Lower lobe of right lung (tissue), 2 donors: ENCODE measurements around the gene HIBADH. TPM values are rescaled to one million over a fixed set of nuclear protein-coding genes. Genes with fewer than 3 reads are reported as not detected.

ENCODE experiments used
- ATAC-seq, 2 donors: fragments of 200-7000 bp; cut with Tn5 transposase; one replicate each; pipeline ENCODE4 v1.9.1; 2020 to 2022; ENCODE audit warnings: mild to moderate bottlenecking in 2 of 2, moderate library complexity in 2 of 2
- DNase-seq: peaks from one replicate; pipeline ENCODE4 v3.0.0-alpha.2; 2020
- H3K27ac ChIP-seq: fragments of 200-600 bp; one replicate; pipeline ENCODE4 v1.8.0; 2022
- H3K27me3 ChIP-seq: fragments of 200-600 bp; one replicate; pipeline ENCODE4 v1.8.0; 2022; ENCODE audit warnings: low read depth
- H3K36me3 ChIP-seq: fragments of 200-600 bp; one replicate; pipeline ENCODE4 v1.8.0; 2022; ENCODE audit warnings: mild to moderate bottlenecking
- H3K4me1 ChIP-seq: fragments of 200-600 bp; one replicate; pipeline ENCODE4 v1.8.0; 2022
- H3K4me3 ChIP-seq: fragments of 200-600 bp; one replicate; pipeline ENCODE4 v1.8.0; 2022; ENCODE audit warnings: mild to moderate bottlenecking
- H3K9me3 ChIP-seq: fragments of 200-600 bp; one replicate; pipeline ENCODE4 v1.8.0; 2022
- CTCF ChIP-seq: fragments of 200-600 bp; IDR thresholded peaks from one replicate; pipeline ENCODE4 v1.8.0; 2022; ENCODE audit warnings: antibody characterized with exemption, mild to moderate bottlenecking
- intact Hi-C: fragments of 100-400 bp; cut with DNase I; formaldehyde crosslinking; loops from one replicate; pipeline ENCODE4 v1.11.0; 2022
- total RNA-seq: library from RNA; stranded (reverse); fragmentation: NEBNext Ultra II Directional; extraction: Animal tissue kit (Norgen Biotek cat#: 25700); gene quantifications from one replicate; pipeline ENCODE4 v1.2.1, GENCODE V29; 2021
- donor health status: DM: no; HTN: yes; CAD: no; lungs with severe emphysema.

The HIBADH gene
- total RNA-seq, 1 donor from 2014 or later, result 27.1 TPM

- Histone ChIP-seq H3K27ac (no peak overlapping the region), H3K4me1 (no peaks in the 10 kb centered on the region), H3K4me3 (no peak overlapping the region), H3K9me3 (peaks cover 5% of the 10 kb centered on the region), H3K36me3 (no peaks in the 10 kb centered on the region), H3K27me3 (no peaks in the 10 kb centered on the region)
- ATAC-seq (no peak), DNase-seq (no peak)
- intact Hi-C loops, result no loop called here
- TF ChIP-seq CTCF, result no peak
Measured at GRCh38 chr7:27614095-27614494, 48.6 kb downstream of the HIBADH start.

DNA sequence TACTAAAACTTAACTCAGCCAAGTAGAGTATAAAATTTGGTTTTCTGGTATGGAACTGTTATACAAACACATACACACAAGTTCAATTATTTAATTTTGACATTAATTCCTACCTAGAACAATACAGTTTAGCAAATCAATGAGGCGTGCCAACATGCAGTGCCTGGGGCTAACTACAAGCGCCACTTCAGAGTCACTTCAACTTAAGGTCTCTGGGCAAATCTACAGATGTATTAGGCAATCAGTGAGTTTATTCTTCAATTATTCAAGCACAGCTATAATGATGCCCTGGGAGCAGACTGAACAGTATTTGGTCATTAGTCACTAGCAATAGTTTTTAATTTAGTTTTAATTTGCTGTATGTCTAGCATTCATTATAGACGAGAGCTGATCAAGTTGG is 51.6 kb downstream of the HIBADH start:
- peaks cover 8% of the 10 kb centered on the region for H3K4me1 ChIP-seq
- no peak overlapping the region for H3K4me3 ChIP-seq
- peak; percentile 83 to 95 for ATAC-seq
- no peaks in the 10 kb centered on the region for H3K27me3 ChIP-seq
- no peaks in the 10 kb centered on the region for H3K36me3 ChIP-seq
- H3K9me3 ChIP-seq, result no peaks in the 10 kb centered on the region
- H3K27ac ChIP-seq, result no peak overlapping the region
- TF ChIP-seq CTCF, result no peak
- no peak for DNase-seq
- intact Hi-C loops, result no loop called here

DNA sequence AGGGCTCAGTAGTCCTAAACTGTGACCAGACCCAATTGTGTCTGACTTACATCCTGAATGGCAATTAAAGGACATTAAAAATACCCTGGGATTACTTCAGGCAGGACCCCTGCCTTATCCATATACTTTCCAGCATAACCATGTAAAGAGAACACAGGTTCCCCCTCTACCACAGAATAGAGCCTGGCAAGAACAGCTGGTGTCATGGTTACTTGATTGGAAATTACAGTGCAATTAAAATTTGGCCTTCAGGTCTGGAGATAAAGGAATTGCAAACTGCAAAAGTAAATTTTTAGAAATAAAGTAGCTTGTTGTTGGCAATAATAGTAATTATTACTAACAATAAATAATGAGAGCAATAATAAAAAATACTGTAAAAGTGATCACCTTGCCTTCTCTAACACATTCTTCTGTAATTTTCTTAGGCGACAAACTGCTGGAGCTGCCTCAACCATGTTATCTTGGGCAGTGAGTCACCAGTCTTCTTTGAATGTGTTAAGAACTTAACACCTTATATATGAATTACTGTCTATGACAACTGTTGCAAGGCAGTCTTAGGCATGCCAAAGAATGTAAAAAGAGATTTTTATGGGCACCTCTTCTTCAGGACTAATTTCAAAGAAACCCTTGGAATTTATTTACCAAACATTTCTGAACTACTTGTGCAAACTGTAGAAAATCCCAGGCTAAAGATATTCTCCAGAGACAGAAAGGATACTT is 53.7 kb downstream of the HIBADH start:
- Histone ChIP-seq H3K9me3 (no peaks in the 10 kb centered on the region), H3K27ac (no peak overlapping the region), H3K4me3 (no peak overlapping the region), H3K4me1 (peaks cover 9% of the 10 kb centered on the region), H3K36me3 (no peaks in the 10 kb centered on the region), H3K27me3 (no peaks in the 10 kb centered on the region)
- ATAC-seq (no peak), DNase-seq (no peak)
- TF ChIP-seq CTCF, result no peak
- intact Hi-C loops, result no loop called here

GRCh38 chr7:27607210-27607606 is 55.5 kb downstream of the HIBADH start:
- TF ChIP-seq CTCF, result no peak
- no peak overlapping the region for H3K27ac ChIP-seq

DNA sequence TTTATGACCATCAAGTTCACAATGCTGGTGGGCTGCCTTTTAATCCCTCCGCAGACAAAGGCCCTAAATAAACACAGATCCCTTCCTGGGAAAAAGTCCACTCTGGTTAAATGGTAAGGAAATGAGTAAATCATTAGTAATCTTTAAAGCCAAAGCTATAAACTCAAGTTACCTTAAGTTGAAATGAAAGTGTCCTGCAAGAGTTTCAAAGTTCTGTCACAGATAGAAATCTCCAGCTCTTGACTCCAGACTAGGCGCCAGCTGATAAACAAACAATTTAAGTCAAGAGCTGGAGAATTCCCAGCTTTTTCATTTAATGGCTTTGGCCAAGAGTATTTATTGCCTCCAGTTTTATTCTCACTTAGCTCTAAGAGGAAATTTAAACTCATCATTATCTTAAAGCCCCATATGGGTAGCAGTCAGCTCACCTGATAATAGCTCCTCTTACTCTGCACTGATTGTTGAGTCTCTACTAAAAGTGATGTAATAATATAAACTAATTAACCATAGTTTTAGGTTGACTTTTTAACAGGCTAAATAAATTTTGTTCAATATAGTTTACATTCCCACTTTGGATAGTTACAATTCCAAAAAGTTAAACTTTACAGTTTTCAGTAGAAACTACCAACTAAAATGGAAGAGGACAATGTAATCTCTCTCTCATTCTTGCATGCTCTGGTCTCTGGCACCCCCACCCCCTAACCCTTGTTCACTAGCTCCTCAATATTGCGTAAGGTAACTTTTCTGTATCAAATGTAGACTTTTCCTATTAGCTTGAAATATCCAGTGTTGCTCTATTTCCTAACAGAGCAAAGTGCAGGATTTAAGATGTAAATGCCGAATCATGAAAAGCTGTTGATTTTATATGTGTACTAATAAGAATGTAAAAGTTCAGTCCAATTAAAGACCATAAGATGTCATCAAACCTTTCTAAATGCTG is 56.1 kb downstream of the HIBADH start:
- Histone ChIP-seq H3K27ac (no peak overlapping the region), H3K36me3 (no peaks in the 10 kb centered on the region), H3K4me3 (no peak overlapping the region), H3K27me3 (no peaks in the 10 kb centered on the region), H3K4me1 (peaks cover 9% of the 10 kb centered on the region), H3K9me3 (no peaks in the 10 kb centered on the region)
- ATAC-seq (no peak), DNase-seq (no peak)
- intact Hi-C loops, result no loop called here
- TF ChIP-seq CTCF, result no peak

More at GRCh38 chr7:27607210-27607606, 55.5 kb downstream of the HIBADH start:
- DNase-seq (no peak), ATAC-seq (no peak)
- no peaks in the 10 kb centered on the region for H3K27me3 ChIP-seq
- intact Hi-C loops, result no loop called here
- no peaks in the 10 kb centered on the region for H3K36me3 ChIP-seq
- no peaks in the 10 kb centered on the region for H3K9me3 ChIP-seq
- H3K4me3 ChIP-seq, result no peak overlapping the region
- H3K4me1 ChIP-seq, result peaks cover 9% of the 10 kb centered on the region
